Glutamatergic neuron (in vitro differentiated cells): ENCODE measurements around the gene GARS1. TPM values are rescaled to one million over a fixed set of nuclear protein-coding genes. Genes with fewer than 3 reads are reported as not detected.

Experiments
- DNase-seq: peaks from one replicate; pipeline ENCODE4 v3.0.0; 2022
- H3K27ac Mint-ChIP-seq: one replicate; pipeline ENCODE4 v1.8.0; 2020; ENCODE audit warnings: mild to moderate bottlenecking, mixed read lengths, inconsistent platforms; ENCODE audit not compliant: unreplicated experiment
- H3K27me3 Mint-ChIP-seq: one replicate; pipeline ENCODE4 v1.8.0; 2020; ENCODE audit warnings: mild to moderate bottlenecking, moderate library complexity, mixed read lengths, inconsistent platforms; ENCODE audit not compliant: unreplicated experiment
- H3K36me3 Mint-ChIP-seq: one replicate; pipeline ENCODE4 v1.8.0; 2020; ENCODE audit warnings: mild to moderate bottlenecking, mixed read lengths, inconsistent platforms; ENCODE audit not compliant: unreplicated experiment
- H3K4me1 Mint-ChIP-seq: one replicate; pipeline ENCODE4 v1.8.0; 2020; ENCODE audit warnings: mild to moderate bottlenecking, low read depth, mixed read lengths, inconsistent platforms; ENCODE audit not compliant: unreplicated experiment
- H3K4me3 Mint-ChIP-seq: one replicate; pipeline ENCODE4 v1.8.0; 2020; ENCODE audit warnings: mild to moderate bottlenecking, mixed read lengths, inconsistent platforms; ENCODE audit not compliant: unreplicated experiment
- H3K9me3 Mint-ChIP-seq: one replicate; pipeline ENCODE4 v1.8.0; 2020; ENCODE audit warnings: mild to moderate bottlenecking, moderate library complexity, mixed read lengths, inconsistent platforms; ENCODE audit not compliant: unreplicated experiment
- total RNA-seq: library from RNA; stranded (reverse); fragmentation: NEBNext Ultra II Directional; extraction: Animal tissue kit (Norgen Biotek cat#: 25700); gene quantifications from one replicate; pipeline ENCODE4 v1.2.1, GENCODE V29; 2021; ENCODE audit not compliant: unreplicated experiment
- TF ChIP-seq, protein P1 (sequence below): fragments of 200-600 bp; sonication (generic); IDR thresholded peaks from one replicate; pipeline ENCODE4 v1.5.0; 2021; ENCODE audit not compliant: partially characterized antibody, unreplicated experiment

GARS1 gene
- total RNA-seq, 1 donor from 2014 or later: 511 TPM

DNA sequence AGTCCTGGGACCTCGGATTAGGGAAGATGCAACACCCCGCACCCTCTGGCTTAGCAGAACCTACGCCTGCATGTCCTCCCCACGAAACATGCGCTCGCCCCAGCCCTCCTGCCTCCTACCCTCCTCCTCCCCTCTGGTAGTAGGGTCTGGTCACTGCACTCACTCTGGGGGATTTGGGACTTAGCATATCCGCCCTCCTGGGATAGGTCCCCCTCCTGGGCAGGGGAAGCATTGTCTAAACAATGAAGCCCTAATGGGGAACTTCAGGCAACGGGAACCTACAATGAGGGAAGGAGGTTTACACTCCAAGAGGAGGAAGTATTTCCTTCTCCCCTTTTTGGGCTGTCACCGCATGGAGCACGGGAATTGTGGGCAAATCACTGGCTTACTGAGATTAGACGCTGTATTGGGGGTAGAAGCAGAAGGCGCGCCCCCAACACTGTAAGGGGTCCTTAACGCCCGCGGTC, 86.7 kb downstream of the GARS1 start:
- H3K36me3 Mint-ChIP-seq: no peaks in the 10 kb centered on the region
- no peak for DNase-seq

DNA sequence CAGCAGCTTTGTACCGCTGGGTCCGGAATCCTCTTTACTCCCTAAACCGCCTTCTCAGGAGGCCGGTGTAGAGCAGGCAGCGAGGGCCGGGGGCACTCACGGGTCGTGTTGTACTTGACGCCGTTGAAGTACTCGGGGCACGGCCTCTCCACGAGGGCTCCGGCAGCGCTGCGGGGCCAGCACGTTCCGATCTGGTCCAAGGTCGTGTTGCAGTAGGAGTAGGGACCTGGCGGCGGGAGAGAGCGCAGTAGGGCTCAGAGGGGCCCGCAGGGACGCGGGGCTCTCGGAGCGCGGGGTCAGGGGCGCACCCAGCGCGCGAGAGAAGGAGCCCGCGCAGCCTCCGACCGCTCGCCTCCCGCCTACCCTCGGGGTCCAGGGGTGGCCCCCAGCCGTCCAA, 87.1 kb downstream of the GARS1 start:
- TF ChIP-seq, protein P1, sequence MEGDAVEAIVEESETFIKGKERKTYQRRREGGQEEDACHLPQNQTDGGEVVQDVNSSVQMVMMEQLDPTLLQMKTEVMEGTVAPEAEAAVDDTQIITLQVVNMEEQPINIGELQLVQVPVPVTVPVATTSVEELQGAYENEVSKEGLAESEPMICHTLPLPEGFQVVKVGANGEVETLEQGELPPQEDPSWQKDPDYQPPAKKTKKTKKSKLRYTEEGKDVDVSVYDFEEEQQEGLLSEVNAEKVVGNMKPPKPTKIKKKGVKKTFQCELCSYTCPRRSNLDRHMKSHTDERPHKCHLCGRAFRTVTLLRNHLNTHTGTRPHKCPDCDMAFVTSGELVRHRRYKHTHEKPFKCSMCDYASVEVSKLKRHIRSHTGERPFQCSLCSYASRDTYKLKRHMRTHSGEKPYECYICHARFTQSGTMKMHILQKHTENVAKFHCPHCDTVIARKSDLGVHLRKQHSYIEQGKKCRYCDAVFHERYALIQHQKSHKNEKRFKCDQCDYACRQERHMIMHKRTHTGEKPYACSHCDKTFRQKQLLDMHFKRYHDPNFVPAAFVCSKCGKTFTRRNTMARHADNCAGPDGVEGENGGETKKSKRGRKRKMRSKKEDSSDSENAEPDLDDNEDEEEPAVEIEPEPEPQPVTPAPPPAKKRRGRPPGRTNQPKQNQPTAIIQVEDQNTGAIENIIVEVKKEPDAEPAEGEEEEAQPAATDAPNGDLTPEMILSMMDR: no peak
- Mint-ChIP-seq H3K27me3 (peaks cover 20% of the 10 kb centered on the region), H3K4me1 (peaks cover 10% of the 10 kb centered on the region), H3K9me3 (peaks cover 9% of the 10 kb centered on the region), H3K36me3 (no peaks in the 10 kb centered on the region), H3K4me3 (peak overlapping the region; percentile 89), H3K27ac (no peak overlapping the region)
- peak; percentile 49 for DNase-seq

More for the DNA sequence above, 86.7 kb downstream of the GARS1 start:
- H3K27me3 Mint-ChIP-seq: peaks cover 20% of the 10 kb centered on the region
- H3K4me3 Mint-ChIP-seq: peak overlapping the region; percentile 89
- peak overlapping the region; percentile 70 for H3K27ac Mint-ChIP-seq
- TF ChIP-seq, protein P1: no peak
- H3K9me3 Mint-ChIP-seq: peaks cover 9% of the 10 kb centered on the region
- H3K4me1 Mint-ChIP-seq: peaks cover 10% of the 10 kb centered on the region

GRCh38 chr7:30682212-30683083, 87.8 kb downstream of the GARS1 start, which contains the start of gene CRHR2:
Gene CRHR2 (minus strand): TSS chr7:30682456. CDS start chr7:30682280, 176 bp downstream.
- H3K4me3 Mint-ChIP-seq: peak within 1 kb of the TSS; percentile 89
- H3K36me3 Mint-ChIP-seq: no peaks in the 10 kb centered on the region
- peaks cover 10% of the 10 kb centered on the region for H3K4me1 Mint-ChIP-seq
- TF ChIP-seq, protein P1: peak; percentile 51
- DNase-seq: peak; percentile 72
- peak within 1 kb of the TSS; percentile 70 for H3K27ac Mint-ChIP-seq
- H3K9me3 Mint-ChIP-seq: peaks cover 6% of the 10 kb centered on the region
- peaks cover 19% of the 10 kb centered on the region for H3K27me3 Mint-ChIP-seq

DNA sequence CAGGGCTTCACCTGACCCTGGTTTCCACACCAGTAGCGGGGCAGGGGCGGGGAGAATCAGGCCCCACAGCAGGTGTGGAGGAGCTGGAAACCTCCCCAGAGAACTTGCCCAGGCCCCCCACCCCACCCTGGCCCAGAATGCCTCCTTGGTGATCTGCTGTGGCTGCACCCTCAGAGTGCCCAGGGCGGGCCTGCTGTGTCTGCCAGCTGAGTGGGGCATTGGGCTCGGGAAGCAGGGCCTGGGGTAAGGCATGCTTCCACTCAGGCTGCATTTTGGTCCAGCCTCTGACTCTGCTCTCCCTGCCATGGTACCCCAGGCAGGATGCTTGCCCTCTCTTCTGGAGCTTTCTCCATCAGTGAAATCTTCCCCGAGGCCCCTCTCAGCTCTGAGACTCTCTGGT, 88.6 kb downstream of the GARS1 start:
- no peak overlapping the region for H3K4me3 Mint-ChIP-seq
- no peaks in the 10 kb centered on the region for H3K36me3 Mint-ChIP-seq
- H3K27ac Mint-ChIP-seq: no peak overlapping the region
- peaks cover 21% of the 10 kb centered on the region for H3K27me3 Mint-ChIP-seq
- TF ChIP-seq, protein P1: no peak
- H3K9me3 Mint-ChIP-seq: peaks cover 8% of the 10 kb centered on the region
- peaks cover 10% of the 10 kb centered on the region for H3K4me1 Mint-ChIP-seq
- no peak for DNase-seq

Other genes starting within 250 kb of the GARS1 start
- 9.3 TPM for gene NOD1, start 116.1 kb upstream of the GARS1 start, total RNA-seq
- 25.0 TPM for gene GGCT, start 90.0 kb upstream of the GARS1 start, total RNA-seq
- gene CRHR2, start 87.6 kb downstream of the GARS1 start, total RNA-seq: 2.4 TPM
- 1.7 TPM for gene INMT, start 157.3 kb downstream of the GARS1 start, total RNA-seq
- gene MINDY4, start 176.5 kb downstream of the GARS1 start, total RNA-seq: 2.3 TPM